ENCODE data around the gene USP54. TPM values are rescaled to one million over a fixed set of nuclear protein-coding genes. Genes with fewer than 3 reads are reported as not detected.

USP54 gene
- total and polyA plus RNA-seq, 9 of the 15 experiments (the other 6 are each of a cell fraction or from before 2014, with no cell fraction given) = 3.8 to 40.1 (median 16.9) TPM

DNA sequence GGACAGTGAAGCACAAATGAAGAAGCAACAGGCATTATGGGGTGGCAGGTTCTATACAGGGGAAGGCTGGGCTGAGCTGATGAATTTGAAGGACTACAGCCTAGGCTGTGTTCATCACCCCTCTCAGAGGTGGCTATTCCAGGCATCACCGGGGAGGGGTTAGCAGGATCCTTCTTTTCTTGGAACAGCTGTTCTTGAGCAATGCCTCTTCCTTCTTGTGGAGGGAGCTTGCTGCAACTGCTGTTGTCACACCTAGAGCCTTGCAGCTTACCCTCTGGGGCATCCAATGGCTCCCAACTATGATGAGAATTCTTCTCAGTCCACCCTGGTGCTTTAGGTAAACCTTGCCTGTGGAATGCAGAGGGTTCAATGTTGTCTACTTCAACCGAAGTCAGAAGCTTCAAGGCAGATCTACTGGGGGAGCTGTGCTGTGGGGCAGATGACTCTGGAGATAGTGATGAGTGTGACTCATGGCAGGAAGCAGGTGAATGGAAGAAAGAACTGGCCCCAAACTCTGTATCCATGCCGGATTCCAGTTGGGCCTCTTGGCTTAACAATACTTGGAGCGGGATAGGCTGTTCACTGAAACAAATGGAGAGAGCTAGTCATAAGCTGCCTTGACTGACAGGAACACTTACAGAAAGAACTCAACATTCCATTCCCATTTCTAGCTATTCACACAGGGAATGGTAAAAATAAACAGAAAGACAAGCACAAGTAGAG, 73.8 kb downstream of the USP54 start (continued):
- TF ChIP-seq BCL6 (CRISPR knock-in tag; IDR thresholded peaks at IDR 0.05) (0 out of 2 replicates have a peak, but pooled peaks have one; percentile 37), NR2C1 (IDR thresholded peaks at IDR 0.05) (no peak), NR2C1 (tag; IDR thresholded peaks at IDR 0.05) (no peak), SRSF9 (IDR thresholded peaks at IDR 0.05; ENCODE audit: borderline replicate concordance, low read depth, low read length) (no peak), SNRNP70 (optimal IDR thresholded peaks at IDR 0.05; ENCODE audit: low read depth, low read length) (no peak), NFRKB (IDR thresholded peaks at IDR 0.05; ENCODE audit: low read depth) (no peak), ZNF766 (CRISPR knock-in tag; conservative IDR thresholded peaks at IDR 0.05) (0 out of 2 replicates have a peak, but pooled peaks have one; percentile 29), MTA2 (IDR thresholded peaks at IDR 0.05; ENCODE audit: low read depth) (peak; percentile 50; the same call in 1 of the 2 replicates), CBFA2T3 (IDR thresholded peaks at IDR 0.05) (peak; percentile 78), ARHGAP35 (IDR thresholded peaks at IDR 0.05; ENCODE audit: partially characterized antibody) (no peak), CSDE1 (IDR thresholded peaks at IDR 0.05) (no peak), TAF9B (IDR thresholded peaks at IDR 0.05; ENCODE audit: partially characterized antibody) (no peak)
- TF ChIP-seq, protein P1, sequence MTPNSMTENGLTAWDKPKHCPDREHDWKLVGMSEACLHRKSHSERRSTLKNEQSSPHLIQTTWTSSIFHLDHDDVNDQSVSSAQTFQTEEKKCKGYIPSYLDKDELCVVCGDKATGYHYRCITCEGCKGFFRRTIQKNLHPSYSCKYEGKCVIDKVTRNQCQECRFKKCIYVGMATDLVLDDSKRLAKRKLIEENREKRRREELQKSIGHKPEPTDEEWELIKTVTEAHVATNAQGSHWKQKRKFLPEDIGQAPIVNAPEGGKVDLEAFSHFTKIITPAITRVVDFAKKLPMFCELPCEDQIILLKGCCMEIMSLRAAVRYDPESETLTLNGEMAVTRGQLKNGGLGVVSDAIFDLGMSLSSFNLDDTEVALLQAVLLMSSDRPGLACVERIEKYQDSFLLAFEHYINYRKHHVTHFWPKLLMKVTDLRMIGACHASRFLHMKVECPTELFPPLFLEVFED (CRISPR knock-in tag; conservative IDR thresholded peaks at IDR 0.05) = peak; percentile 83; the same call in 1 of the 2 replicates
- TF ChIP-seq, protein P2, sequence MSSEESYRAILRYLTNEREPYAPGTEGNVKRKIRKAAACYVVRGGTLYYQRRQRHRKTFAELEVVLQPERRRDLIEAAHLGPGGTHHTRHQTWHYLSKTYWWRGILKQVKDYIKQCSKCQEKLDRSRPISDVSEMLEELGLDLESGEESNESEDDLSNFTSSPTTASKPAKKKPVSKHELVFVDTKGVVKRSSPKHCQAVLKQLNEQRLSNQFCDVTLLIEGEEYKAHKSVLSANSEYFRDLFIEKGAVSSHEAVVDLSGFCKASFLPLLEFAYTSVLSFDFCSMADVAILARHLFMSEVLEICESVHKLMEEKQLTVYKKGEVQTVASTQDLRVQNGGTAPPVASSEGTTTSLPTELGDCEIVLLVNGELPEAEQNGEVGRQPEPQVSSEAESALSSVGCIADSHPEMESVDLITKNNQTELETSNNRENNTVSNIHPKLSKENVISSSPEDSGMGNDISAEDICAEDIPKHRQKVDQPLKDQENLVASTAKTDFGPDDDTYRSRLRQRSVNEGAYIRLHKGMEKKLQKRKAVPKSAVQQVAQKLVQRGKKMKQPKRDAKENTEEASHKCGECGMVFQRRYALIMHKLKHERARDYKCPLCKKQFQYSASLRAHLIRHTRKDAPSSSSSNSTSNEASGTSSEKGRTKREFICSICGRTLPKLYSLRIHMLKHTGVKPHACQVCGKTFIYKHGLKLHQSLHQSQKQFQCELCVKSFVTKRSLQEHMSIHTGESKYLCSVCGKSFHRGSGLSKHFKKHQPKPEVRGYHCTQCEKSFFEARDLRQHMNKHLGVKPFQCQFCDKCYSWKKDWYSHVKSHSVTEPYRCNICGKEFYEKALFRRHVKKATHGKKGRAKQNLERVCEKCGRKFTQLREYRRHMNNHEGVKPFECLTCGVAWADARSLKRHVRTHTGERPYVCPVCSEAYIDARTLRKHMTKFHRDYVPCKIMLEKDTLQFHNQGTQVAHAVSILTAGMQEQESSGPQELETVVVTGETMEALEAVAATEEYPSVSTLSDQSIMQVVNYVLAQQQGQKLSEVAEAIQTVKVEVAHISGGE (CRISPR knock-in tag; IDR thresholded peaks at IDR 0.05) = no peak
- TF ChIP-seq, protein P3, sequence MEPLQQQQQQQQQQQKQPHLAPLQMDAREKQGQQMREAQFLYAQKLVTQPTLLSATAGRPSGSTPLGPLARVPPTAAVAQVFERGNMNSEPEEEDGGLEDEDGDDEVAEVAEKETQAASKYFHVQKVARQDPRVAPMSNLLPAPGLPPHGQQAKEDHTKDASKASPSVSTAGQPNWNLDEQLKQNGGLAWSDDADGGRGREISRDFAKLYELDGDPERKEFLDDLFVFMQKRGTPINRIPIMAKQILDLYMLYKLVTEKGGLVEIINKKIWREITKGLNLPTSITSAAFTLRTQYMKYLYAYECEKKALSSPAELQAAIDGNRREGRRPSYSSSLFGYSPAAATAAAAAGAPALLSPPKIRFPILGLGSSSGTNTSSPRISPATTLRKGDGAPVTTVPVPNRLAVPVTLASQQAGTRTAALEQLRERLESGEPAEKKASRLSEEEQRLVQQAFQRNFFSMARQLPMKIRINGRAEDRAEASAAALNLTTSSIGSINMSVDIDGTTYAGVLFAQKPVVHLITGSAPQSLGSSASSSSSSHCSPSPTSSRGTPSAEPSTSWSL (CRISPR knock-in tag; IDR thresholded peaks at IDR 0.05; ENCODE audit: borderline replicate concordance) = 0 out of 2 replicates have a peak, but pooled peaks have one; percentile 69
- TF ChIP-seq, protein P4, sequence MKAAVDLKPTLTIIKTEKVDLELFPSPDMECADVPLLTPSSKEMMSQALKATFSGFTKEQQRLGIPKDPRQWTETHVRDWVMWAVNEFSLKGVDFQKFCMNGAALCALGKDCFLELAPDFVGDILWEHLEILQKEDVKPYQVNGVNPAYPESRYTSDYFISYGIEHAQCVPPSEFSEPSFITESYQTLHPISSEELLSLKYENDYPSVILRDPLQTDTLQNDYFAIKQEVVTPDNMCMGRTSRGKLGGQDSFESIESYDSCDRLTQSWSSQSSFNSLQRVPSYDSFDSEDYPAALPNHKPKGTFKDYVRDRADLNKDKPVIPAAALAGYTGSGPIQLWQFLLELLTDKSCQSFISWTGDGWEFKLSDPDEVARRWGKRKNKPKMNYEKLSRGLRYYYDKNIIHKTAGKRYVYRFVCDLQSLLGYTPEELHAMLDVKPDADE (conservative IDR thresholded peaks at IDR 0.05; ENCODE audit: control insufficient read depth, low read depth, low read length) = peak; percentile 30; the same call in 1 of the 2 replicates

Measured in K562 (cell line).